Mesenchymal stem cell (in vitro differentiated cells and primary cell): ENCODE measurements around the gene EIF1B.

Experiments used
- DNase-seq: peaks from one replicate; pipeline ENCODE4 v3.0.0-alpha.2; 2013
- H2AFZ ChIP-seq: one replicate; pipeline ENCODE4 v1.6.1; 2013; ENCODE audit warnings: low read depth, mild to moderate bottlenecking, control low read depth, inconsistent platforms, low read length, moderate library complexity
- H2AK5ac ChIP-seq: 2 replicates; pipeline ENCODE4 v1.6.1; 2013; ENCODE audit warnings: low read length, moderate library complexity, mild to moderate bottlenecking, inconsistent platforms; ENCODE audit not compliant: severe bottlenecking
- H2BK120ac ChIP-seq: one replicate; pipeline ENCODE4 v1.6.1; 2013; ENCODE audit warnings: low read depth, mild to moderate bottlenecking, inconsistent platforms, low read length, moderate library complexity
- H2BK12ac ChIP-seq, 2 experiments: one replicate each; pipeline ENCODE4 v1.6.1; 2013; ENCODE audit warnings: inconsistent platforms in 2 of 2, low read length in 2 of 2, mild to moderate bottlenecking in 2 of 2, moderate library complexity in 2 of 2, control low read depth in 1 of 2
- H2BK15ac ChIP-seq: one replicate; pipeline ENCODE4 v1.6.1; 2013; ENCODE audit warnings: mild to moderate bottlenecking, low read depth, inconsistent platforms; ENCODE audit not compliant: poor library complexity, severe bottlenecking
- H2BK5ac ChIP-seq: 2 replicates; pipeline ENCODE4 v1.6.1; 2013; ENCODE audit warnings: low read depth, mild to moderate bottlenecking, low read length, control low read depth, inconsistent platforms; ENCODE audit not compliant: poor library complexity, severe bottlenecking
- H3K14ac ChIP-seq, 2 experiments: one replicate each; pipeline ENCODE4 v1.6.1; 2013; ENCODE audit warnings: inconsistent platforms in 2 of 2, low read length in 2 of 2, control low read depth in 1 of 2, mild to moderate bottlenecking in 1 of 2, moderate library complexity in 1 of 2
- H3K18ac ChIP-seq, 2 experiments: one replicate each; pipeline ENCODE4 v1.6.1; 2013; ENCODE audit warnings: inconsistent platforms in 2 of 2, low read length in 2 of 2, control low read depth in 1 of 2, low read depth in 1 of 2, mild to moderate bottlenecking in 1 of 2
- H3K23ac ChIP-seq, 2 experiments: one replicate each; pipeline ENCODE4 v1.6.1; 2013; ENCODE audit warnings: inconsistent platforms in 2 of 2, low read length in 2 of 2, mild to moderate bottlenecking in 2 of 2, moderate library complexity in 2 of 2, control low read depth in 1 of 2
- H3K27ac ChIP-seq: 2 replicates; pipeline ENCODE4 v1.5.1; 2013; ENCODE audit warnings: mild to moderate bottlenecking, moderate library complexity, low read length, control low read depth, inconsistent platforms; ENCODE audit not compliant: poor library complexity, severe bottlenecking
- H3K27me3 ChIP-seq, 2 experiments: 2 replicates each; pipeline versions ENCODE4 v1.6.1 to v1.7.0; 2013; ENCODE audit warnings: low read length in 2 of 2, mild to moderate bottlenecking in 2 of 2, moderate library complexity in 2 of 2, control low read depth in 1 of 2, inconsistent platforms in 1 of 2; ENCODE audit not compliant: control insufficient read depth in 1 of 2, insufficient read depth in 1 of 2
- H3K36me3 ChIP-seq, 2 experiments: 2 replicates each; pipeline versions ENCODE4 v1.6.1 to v1.7.0; 2013; ENCODE audit warnings: low read length in 2 of 2, control low read depth in 1 of 2, inconsistent platforms in 1 of 2, low read depth in 1 of 2, mild to moderate bottlenecking in 1 of 2; ENCODE audit not compliant: insufficient read depth in 2 of 2, control insufficient read depth in 1 of 2
- H3K4ac ChIP-seq, 2 experiments: one replicate each; pipeline ENCODE4 v1.6.1; 2013; ENCODE audit warnings: inconsistent platforms in 2 of 2, low read length in 2 of 2, mild to moderate bottlenecking in 2 of 2, moderate library complexity in 2 of 2, control low read depth in 1 of 2, low read depth in 1 of 2
- H3K4me1 ChIP-seq: 2 replicates; pipeline ENCODE4 v1.6.1; 2013; ENCODE audit warnings: low read depth, low read length, control low read depth; ENCODE audit not compliant: control insufficient read depth, insufficient read depth
- H3K4me2 ChIP-seq: 2 replicates; pipeline ENCODE4 v1.6.1; 2013; ENCODE audit warnings: low read length, mild to moderate bottlenecking, inconsistent platforms; ENCODE audit not compliant: poor library complexity, severe bottlenecking
- H3K4me3 ChIP-seq, 2 experiments: 2 replicates each; pipeline versions ENCODE4 v1.5.1 to v1.7.0; 2013; ENCODE audit warnings: low read length in 2 of 2, mild to moderate bottlenecking in 2 of 2, control low read depth in 1 of 2, low read depth in 1 of 2; ENCODE audit not compliant: insufficient read depth in 1 of 2
- H3K79me1 ChIP-seq: replicated peaks from 2 replicates; pipeline ENCODE4 v1.6.1; 2013; ENCODE audit warnings: mild to moderate bottlenecking, control low read depth, low read length, inconsistent platforms; ENCODE audit not compliant: poor library complexity, severe bottlenecking
- H3K9ac ChIP-seq: 2 replicates; pipeline ENCODE4 v1.7.0; 2013; ENCODE audit warnings: mild to moderate bottlenecking, low read length, moderate library complexity
- H3K9me3 ChIP-seq: 2 replicates; pipeline ENCODE4 v1.7.0; 2013; ENCODE audit warnings: mild to moderate bottlenecking, low read length; ENCODE audit not compliant: control insufficient read depth
- H4K8ac ChIP-seq: one replicate; pipeline ENCODE4 v1.6.1; 2013; ENCODE audit warnings: inconsistent platforms, mild to moderate bottlenecking, low read length, moderate library complexity
- H4K91ac ChIP-seq: one replicate; pipeline ENCODE4 v1.6.1; 2013; ENCODE audit warnings: mild to moderate bottlenecking, low read length, inconsistent platforms
- WGBS: methylation state at CpG from one replicate; pipeline ENCODE4 v1.1.7; 2013; ENCODE audit warnings: mixed read lengths; 5-methylcytosine and 5-hydroxymethylcytosine counted together

EIF1B gene

GRCh38 chr3:40267937-40268724 is 41.4 kb upstream of the EIF1B start:
- Histone ChIP-seq H3K4me1 (peaks cover 1% of the 10 kb centered on the region), H3K4me2 (no peak overlapping the region), H3K27me3 (peaks cover 0 to 11% of the 10 kb centered on the region in 2 experiments), H2BK5ac (no peak overlapping the region), H3K4ac (no peak overlapping the region), H3K23ac (no peak overlapping the region), H3K9me3 (no peaks in the 10 kb centered on the region), H3K79me1 (no peaks in the 10 kb centered on the region), H3K9ac (no peak overlapping the region), H4K8ac (no peak overlapping the region), H2AFZ (no peak overlapping the region), H3K4me3 (no peak overlapping the region), H3K18ac (no peak overlapping the region), H2BK15ac (no peak overlapping the region), H2BK120ac (no peak overlapping the region), H3K36me3 (no peaks in the 10 kb centered on the region), H4K91ac (no peak overlapping the region), H2AK5ac (no peak overlapping the region), H2BK12ac (no peak overlapping the region), H3K27ac (no peak overlapping the region), H3K14ac (no peak overlapping the region)
- WGBS: 49% methylated on average over 3 of the region's 4 CpGs
- no peak for DNase-seq

- WGBS: 67% methylated on average over 2 of the region's 2 CpGs
- Histone ChIP-seq H3K4me2 (no peak overlapping the region), H4K91ac (no peak overlapping the region), H3K4me1 (peaks cover 1% of the 10 kb centered on the region), H4K8ac (no peak overlapping the region), H3K4me3 (no peak overlapping the region), H3K18ac (no peak overlapping the region), H3K9me3 (no peaks in the 10 kb centered on the region), H3K79me1 (no peaks in the 10 kb centered on the region), H3K23ac (no peak overlapping the region), H3K9ac (no peak overlapping the region), H2BK12ac (no peak overlapping the region), H3K27me3 (peaks cover 0 to 11% of the 10 kb centered on the region in 2 experiments), H3K14ac (no peak overlapping the region), H2BK5ac (no peak overlapping the region), H3K27ac (no peak overlapping the region), H2AFZ (no peak overlapping the region), H2AK5ac (no peak overlapping the region), H2BK15ac (no peak overlapping the region), H2BK120ac (no peak overlapping the region), H3K4ac (no peak overlapping the region), H3K36me3 (no peaks in the 10 kb centered on the region)
- DNase-seq: no peak
These were observed 40.5 kb upstream of the EIF1B start for GRCh38 chr3:40268802-40269524.

GRCh38 chr3:40278791-40279190 is 30.7 kb upstream of the EIF1B start:
- no peak overlapping the region for H3K9ac ChIP-seq
- H2AK5ac ChIP-seq: no peak overlapping the region
- no peak overlapping the region for H3K14ac ChIP-seq
- H3K27ac ChIP-seq: no peak overlapping the region
- H3K4ac ChIP-seq: no peak overlapping the region
- no peaks in the 10 kb centered on the region for H3K36me3 ChIP-seq
- H4K8ac ChIP-seq: no peak overlapping the region
- no peak overlapping the region for H2BK120ac ChIP-seq
- no peak overlapping the region for H2AFZ ChIP-seq
- H3K4me3 ChIP-seq: no peak overlapping the region
- no peaks in the 10 kb centered on the region for H3K4me1 ChIP-seq
- no peaks in the 10 kb centered on the region for H3K9me3 ChIP-seq
- H3K4me2 ChIP-seq: no peak overlapping the region
- no peak overlapping the region for H2BK15ac ChIP-seq
- H3K27me3 ChIP-seq: no peaks in the 10 kb centered on the region
- no peak overlapping the region for H4K91ac ChIP-seq
- no peaks in the 10 kb centered on the region for H3K79me1 ChIP-seq
- H2BK12ac ChIP-seq: no peak overlapping the region
- no peak overlapping the region for H3K18ac ChIP-seq
- 0% methylated on average over 1 of the region's 1 CpG for WGBS
- no peak overlapping the region for H3K23ac ChIP-seq
- no peak overlapping the region for H2BK5ac ChIP-seq
- DNase-seq: no peak

- Histone ChIP-seq H3K27ac (no peak overlapping the region), H2BK12ac (no peak overlapping the region), H4K8ac (no peak overlapping the region), H4K91ac (no peak overlapping the region), H3K4ac (no peak overlapping the region), H3K9ac (no peak overlapping the region), H2AK5ac (no peak overlapping the region), H3K4me2 (no peak overlapping the region), H2BK120ac (no peak overlapping the region), H2BK15ac (no peak overlapping the region), H3K27me3 (no peaks in the 10 kb centered on the region), H3K79me1 (no peaks in the 10 kb centered on the region), H3K18ac (no peak overlapping the region), H3K9me3 (no peaks in the 10 kb centered on the region), H3K4me1 (no peaks in the 10 kb centered on the region), H3K36me3 (no peaks in the 10 kb centered on the region), H3K14ac (no peak overlapping the region), H3K23ac (no peak overlapping the region), H3K4me3 (no peak overlapping the region), H2AFZ (no peak overlapping the region), H2BK5ac (no peak overlapping the region)
- no peak for DNase-seq
- 88% methylated on average over 1 of the region's 2 CpGs for WGBS
These were observed 27.5 kb upstream of the EIF1B start for GRCh38 chr3:40281995-40282394.
